Fibroblast of gingiva (primary cell): ENCODE measurements around the gene MYH4.

Source experiments
- DNase-seq: peaks from one replicate; pipeline ENCODE4 v3.0.0-alpha.2; 2011; ENCODE audit warnings: low read depth

Gene MYH4

DNA sequence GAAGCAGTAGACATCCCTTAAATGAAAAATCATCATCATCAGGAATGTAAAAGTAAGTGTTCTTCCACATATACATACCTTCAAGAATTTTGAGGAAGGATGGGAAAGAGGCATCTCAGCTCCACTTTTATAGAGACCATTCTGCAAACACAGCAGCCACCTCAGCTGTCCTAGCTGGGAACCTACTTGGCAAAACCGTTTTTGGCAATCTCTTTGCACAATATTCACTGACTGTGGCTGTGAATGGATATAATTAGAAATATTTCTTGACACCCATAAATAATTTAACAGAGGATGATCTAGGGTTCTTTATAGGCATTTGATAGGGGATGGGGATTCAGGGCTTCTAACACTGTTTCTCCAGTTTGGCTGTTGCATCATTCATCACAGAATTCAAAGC, at the start of gene MYH4:
Gene MYH4, minus strand, starts transcription at position 101 of the 400 bp plus-strand sequence. CDS start 2,814 bp downstream, outside the sequence.
- no peak for DNase-seq

DNA sequence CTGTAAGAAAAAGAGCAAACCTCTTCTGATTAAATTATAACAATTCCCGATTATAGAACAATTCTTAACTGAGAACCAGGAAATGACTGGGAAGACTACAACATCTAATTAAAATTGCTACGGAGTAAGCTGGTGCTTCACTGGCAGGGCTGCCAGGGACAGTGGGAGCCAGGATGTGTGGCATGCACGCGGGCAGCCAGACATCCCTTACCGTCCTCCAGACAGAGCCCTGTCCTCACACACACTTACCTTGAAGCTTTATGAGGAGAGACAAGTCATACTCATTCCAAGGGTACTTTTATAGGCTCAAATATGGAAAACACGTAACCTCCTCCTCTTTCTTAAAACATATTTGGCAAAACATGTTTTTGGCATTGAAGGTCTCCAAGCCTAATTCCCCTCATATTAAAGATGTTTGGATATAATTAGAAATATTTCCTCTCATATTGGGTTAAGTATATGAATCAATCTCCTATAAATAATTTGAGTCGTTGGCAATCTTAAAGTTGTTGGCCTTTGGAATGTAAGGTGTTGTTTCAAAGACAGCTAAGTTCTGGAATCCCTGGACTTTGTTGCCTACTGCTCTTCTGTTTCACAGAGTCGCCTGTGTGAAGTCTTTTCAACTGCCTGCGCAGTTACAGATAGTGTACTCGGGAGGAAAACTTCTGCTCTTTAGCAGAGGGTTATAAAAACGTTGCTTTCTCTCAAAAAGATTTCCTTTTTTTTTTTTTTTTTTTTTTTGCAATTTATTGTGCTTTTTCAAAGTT, 49.1 kb upstream of the MYH4 start, which contains the start of gene MYH1:
Gene MYH1, minus strand, starts transcription at position 272 of the 767 bp plus-strand sequence. CDS start 1,900 bp downstream, outside the sequence.
- DNase-seq = no peak

DNA sequence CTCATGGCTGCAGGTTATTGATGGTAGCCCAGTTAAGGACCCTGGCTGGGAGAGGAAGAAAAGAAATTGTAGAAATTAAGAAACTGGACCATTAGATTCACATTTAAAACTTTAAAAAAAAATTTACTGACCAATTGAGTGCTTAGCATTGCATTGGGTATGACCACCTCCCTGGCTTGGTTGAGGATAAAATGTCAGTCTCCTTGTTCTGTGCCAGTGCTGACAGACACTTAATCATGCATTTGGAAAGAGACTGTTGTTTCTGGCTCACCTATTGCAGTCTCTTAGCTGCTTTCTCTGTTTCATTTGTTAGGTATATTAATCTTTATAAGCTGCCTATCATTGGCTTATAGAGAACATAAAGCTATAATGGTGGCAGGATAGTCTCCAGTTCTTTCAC, 47.3 kb upstream of the MYH4 start:
- DNase-seq = no peak

DNA sequence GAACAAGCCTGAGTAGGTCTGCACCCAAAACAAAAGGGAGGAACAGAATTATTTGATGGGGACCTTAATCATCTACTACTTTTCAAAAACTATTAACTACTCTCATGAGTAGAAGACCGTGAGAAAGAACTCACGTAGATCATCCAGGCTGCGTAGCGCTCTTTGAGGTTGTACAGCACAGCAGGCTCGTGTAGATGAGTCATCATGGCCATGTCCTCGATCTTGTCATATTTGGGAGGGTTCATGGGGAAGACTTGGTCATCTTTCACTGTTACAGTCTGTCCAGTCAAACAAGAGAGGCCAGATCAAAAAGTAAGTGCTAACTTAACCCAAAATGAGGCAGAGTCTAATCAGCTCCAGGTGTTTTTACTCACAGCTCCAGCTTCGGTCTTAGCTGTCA, 46.7 kb upstream of the MYH4 start:
- DNase-seq = no peak

DNA sequence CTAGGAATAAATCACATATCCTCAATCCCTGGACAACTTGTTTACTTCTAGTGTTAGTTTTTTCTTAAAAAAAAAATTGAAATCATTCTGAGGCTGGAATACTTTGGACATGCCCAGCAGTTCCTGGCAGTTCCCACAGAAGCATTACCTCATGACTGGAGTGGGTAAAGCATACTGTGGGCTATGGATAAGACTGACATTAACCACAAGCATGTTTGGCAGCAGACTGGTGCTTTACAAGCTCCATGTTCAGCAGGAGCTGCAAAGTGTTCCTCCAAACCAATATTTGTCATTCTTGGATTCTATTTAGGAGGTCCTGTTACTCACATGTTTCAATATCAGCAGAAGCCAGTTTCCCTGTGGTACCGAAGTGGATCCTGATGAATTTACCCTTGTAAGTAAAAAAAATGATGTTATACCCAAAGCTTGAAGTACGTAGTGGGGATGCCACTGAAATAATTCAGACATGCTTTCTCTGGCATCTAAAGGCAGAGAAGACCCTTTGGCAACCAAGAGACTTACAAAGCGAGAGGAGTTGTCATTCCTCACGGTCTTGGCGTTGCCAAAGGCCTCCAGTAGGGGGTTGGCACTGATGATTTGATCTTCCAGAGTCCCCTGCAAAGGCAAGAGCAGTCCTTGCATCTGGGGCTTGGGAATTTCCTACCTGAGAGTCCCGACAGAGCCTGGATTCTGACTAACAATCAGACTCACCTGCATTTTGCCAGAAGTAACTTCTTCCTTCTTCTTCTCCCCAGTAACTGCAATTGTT, 44.1 kb upstream of the MYH4 start:
- no peak for DNase-seq

DNA sequence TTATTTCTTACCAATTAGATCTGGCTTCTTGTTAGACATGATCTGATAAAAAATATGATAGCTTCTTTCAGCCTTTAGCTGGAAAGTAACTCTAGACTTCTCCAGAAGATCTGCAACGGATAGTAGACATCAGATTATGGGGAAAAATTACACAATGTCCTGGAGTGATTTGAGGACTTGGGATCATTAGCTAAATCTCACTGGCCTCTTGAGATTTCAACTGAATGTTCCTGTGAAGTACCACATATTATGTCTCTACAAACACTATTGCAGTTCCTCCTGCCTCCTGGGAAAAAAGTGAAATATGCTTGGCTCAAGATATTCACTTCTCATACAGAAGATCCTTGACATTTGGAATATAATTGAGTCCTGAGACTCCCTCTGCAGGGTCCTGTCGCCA, 43.5 kb upstream of the MYH4 start:
- DNase-seq = no peak

DNA sequence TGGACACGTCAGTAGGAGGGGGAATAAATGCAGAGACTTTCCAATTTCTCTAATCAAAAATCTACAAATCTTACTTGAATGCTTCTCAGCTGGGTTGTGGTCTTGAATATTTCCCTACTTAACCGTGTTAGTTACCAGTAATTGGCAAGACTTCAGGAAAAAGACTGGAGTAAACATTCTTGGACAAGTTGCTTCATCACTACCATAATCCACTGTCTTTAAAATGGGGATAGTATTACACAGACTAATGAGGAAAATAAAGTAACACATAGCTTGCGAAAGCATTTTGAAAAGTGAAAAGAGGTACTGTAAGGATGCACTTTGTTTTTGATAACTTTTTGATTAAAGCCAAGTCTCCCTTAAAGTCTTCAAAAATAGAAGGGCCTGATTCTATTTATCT, 30.6 kb upstream of the MYH4 start:
- DNase-seq = no peak

DNA sequence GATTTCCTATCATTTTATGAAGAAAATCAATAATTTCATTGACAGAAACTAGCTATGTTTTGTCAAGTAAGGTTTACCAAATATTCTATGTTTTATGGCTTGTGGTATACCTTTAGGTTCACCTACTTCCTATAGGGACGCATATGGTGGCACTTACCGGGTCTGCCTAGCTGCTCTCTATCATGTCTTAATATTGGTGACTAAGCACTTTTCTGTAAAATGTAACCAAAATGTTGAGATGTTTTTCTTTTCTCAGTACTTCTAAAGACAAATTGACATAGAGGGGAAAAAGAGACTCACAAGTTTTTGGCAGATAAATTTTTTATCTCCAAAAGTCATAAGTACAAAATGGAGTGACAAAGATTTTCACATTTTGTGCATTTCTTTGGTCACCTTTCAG, 22.6 kb upstream of the MYH4 start:
- no peak for DNase-seq

DNA sequence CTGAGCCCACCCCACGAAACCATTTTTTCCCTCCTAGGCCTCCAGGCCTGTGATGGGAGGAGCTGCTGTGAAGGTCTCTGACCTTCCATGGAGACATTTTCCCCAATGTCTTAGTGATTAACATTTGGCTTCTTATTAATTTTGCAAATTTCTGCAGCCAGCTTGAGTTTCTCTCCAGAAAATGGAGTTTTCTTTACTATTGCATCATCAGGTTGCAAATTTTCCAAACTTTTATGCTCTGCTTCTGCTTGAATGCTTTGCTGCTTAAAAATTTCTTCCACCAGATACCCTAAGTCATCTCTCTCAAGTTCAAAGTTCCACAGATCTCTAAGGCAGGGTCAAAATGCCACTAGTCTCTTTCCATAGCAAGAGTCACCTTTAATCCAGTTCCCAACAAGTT, 12.9 kb upstream of the MYH4 start:
- no peak for DNase-seq

DNA sequence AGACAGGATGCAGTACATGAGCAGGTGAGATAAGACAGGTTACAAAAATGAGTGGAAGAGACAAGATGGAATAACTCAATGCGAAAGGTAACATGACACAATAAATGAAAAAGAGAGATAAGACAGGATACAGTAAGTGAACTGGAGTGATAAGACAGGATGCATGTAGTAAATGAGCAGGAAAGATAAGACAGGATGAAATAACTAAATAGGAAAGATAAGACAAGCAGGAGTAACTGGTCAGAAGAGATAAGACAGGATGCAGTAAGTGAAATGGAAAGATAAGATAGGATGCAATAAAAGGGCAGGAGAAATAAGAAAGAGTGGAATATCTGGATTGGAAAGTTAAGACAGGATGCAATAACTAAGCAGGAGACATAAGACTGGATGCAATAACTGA, 8.3 kb upstream of the MYH4 start:
- no peak for DNase-seq

DNA sequence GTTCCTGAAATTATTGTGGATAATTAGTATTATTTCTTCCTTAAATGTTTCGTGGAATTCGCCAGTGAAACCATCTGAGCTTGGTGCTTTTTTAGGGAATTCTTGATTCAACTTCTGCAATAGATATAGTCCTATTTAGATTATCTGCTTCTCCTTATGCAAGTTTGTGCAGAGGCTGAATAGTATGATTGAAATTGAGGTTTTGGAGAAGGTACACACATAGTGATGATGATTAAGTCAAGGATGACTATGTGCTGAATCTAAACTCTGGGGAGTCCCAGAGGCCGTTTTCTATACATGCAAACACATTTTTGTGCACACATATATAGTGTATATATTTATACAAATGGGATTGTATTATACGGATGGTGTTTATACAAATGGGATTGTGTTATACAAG, 5.2 kb upstream of the MYH4 start:
- no peak for DNase-seq

DNA sequence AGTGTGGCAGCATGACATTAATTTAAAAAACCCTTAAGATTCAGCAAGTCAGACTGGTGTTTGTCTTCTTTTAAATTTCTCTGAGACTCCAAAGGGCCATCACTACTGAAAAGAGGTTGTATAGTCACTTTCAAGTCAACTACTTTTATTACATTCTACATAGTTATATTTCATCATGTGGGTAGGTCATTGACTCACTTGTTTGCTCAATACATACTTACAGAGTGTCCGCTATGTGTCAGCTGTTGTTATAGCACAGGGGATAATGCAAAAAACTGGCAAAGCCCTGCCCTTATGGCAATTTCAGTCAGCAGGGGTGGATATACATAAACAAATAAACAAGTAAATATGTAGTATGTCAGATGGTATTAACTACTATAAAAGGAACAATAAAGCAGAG, 2.5 kb upstream of the MYH4 start:
- DNase-seq = no peak

DNA sequence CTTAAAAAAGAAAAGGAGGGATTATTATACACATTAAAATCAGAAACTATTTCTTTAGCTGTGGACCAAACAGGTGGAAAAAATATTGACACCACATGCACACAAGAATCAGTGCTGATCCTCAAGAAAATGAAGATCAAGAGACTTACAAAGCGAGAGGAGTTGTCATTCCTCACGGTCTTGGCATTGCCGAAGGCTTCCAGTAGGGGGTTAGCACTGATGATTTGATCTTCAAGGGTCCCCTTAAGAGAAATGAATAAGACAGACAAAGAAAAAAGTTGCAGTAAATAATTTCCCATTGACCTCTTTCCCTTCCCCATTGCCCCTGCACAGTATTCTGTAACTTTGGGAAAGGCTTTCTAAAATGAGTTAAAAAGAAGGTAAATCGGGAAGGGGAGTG, 6.0 kb downstream of the MYH4 start:
- DNase-seq = no peak

DNA sequence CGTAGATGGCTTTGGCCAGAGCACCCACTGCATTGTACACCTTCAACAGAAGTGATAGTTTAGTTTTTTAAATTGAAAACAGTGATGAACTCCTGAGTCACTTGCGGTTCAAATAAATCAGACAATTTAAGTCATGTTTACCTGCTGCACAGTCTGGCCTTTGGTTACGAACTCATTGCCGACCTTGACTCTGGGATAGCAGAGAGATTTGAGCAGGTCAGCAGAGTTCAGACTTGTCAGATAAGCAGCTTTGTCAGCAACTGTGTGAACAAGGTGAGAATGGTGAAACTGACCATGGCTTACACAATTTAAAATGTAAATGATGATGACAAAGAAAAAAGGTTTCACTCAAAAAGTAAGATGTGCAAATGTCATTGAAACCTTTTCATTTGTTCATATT, 9.3 kb downstream of the MYH4 start:
- no peak for DNase-seq

DNA sequence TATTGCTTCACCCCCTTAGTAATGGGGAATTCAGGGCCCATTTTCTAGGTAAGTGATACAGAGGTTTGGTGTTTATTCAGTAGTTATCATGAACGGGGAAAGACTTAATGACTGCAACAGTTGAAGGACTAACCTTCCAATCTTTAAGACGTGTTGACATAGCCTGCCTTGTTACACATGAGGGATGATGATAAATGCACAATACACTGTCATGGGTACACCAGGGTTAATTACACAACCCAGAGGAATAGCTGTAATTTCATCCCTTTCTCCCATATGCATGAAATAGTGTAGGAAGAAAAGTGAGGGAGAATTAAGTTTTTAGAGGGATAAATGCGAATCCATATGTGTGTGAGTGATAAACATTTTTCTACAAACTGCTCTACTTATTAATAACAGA, 10.7 kb downstream of the MYH4 start:
- DNase-seq = no peak

DNA sequence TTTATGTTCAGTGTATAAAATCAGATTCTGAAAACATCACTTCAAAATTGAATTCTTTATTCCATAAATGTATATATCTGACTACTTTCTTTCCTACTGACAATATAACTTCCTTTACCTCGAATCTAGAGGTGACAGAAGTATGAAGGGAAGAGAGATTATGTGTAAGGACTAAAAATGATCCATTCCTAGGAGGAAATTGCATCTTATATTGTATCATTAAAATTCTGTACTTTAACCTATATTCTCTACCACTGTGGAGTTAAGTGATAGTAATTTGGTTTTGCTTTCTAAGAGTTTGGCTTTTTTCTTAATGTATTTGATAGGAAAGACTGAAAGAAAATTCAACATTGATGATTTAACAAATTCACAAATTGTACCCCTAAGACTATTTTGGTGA, 11.4 kb downstream of the MYH4 start:
- DNase-seq = no peak

DNA sequence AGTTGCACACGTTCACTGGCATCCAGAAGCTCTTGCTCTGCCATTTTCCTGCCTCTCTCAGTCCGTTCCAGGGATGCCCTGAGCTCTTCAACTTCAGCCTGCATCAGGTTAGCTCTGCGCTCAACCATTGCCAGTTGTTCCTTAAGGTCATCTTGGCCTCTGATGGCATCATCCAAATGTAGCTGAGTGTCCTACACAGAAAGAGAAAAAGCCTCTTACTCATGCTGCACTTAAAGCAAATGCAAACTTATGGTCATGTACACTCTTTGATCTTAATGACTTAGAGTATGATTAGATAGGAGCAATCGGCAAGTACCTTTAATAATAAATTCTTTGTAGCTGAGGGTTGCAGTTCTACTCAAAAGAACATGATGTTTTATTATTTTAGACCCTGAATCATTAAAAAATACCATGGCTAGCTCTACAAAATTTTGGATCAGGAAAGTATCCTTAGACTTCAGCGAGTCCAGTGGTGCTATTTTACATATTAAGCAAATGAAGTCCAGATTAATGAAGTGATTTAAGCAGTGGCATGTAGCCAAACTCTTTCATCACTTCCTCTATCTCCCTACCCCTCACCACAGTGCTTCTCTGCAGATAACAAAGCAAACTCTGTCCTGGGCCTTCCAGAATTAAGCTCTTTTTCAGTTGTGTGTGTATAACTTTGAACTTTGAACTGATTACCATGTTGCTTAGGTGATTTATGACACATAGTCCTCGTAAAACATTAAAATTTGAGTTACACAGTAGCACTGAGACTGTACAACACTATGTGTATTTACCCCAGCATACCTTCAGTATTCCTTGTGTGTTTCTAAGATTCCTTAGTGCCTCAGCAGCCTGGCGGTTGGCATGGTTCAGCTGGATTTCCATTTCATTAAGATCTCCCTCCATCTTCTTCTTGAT, 22.1 kb downstream of the MYH4 start:
- no peak for DNase-seq

DNA sequence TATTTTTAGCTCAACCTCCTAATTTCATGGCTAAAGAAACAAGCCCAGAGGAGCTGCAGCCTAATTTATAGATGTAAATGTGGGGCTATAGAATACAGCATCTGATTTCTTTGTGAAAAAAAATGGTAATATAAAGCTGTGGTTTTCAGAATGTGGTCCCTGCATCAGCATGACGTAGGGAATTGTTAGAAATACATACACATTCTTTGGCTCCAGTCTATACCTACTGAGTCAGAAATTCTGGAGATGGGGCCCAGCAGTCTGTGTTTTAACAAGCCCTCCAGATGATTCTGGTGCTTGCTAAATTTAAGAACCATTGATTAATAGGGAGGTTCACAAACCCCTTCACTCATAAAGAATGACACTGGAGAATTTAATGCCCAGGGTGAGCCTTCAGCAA, 29.5 kb downstream of the MYH4 start:
- DNase-seq = no peak

DNA sequence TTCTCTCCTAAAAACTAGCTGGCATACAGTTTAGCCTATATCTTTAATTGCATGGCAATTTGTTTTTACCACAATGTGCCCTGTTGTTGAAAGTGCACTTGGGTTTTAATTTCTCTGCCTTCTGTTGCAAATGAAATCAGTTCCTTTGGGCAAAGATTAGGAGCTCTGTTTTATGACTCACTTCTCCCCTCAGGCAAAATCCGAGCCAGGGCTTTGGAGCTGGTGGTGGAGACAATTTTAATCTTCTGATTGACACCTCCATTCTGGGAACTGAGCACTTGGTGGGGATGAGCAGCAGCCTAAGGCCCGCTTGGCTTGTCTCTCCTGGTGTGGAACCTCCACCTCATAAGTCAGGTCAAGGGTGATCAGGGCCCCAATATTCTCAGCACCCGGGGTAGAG, 34.3 kb downstream of the MYH4 start:
- DNase-seq = no peak

DNA sequence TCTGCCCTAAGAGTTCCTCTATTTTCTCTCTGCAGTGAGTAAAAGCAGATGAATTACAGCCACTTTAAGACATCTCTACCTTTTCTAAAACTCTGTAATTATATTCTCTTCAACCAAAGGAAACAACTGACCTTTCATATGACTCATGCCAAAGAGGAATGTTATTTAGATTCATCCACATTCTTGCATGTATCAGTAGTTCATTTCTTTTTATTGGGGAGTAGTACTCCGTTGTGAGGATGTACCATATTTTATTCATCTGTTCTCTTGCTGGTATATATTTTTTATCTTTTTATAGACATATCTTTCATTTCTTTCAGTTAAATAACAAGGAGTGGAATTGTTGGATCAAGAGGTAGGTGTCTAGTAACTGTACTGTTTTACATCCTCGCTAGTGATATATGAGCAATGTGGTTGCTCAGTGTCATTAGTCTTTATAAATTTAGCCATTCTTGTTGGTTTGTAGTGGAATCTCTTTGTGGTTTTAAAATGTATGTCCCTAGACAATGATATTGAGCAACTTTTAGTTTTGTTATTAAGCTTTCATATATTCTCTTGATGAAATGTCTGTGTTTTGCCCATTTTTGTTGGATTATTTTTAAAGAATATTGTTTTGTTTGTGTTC, 39.8 kb downstream of the MYH4 start:
- no peak for DNase-seq

DNA sequence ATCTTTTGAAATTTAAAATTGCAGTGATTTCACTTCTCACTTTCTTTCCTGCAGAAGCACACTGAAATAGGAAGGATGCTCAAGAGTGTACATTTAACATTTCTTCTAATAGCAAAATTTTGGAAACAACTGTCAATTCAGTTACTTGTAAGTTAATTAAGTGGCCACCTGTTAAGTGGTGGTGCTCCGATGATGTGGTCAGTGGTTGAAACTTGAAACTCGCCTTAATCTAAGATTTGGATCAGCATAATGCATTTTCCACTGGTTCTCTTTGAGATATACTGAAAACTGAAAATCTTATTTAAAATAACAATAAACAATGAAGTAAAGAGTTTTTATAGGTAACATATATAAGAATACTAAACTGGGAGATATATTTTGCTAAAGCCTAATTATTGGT, 40.6 kb downstream of the MYH4 start:
- no peak for DNase-seq

DNA sequence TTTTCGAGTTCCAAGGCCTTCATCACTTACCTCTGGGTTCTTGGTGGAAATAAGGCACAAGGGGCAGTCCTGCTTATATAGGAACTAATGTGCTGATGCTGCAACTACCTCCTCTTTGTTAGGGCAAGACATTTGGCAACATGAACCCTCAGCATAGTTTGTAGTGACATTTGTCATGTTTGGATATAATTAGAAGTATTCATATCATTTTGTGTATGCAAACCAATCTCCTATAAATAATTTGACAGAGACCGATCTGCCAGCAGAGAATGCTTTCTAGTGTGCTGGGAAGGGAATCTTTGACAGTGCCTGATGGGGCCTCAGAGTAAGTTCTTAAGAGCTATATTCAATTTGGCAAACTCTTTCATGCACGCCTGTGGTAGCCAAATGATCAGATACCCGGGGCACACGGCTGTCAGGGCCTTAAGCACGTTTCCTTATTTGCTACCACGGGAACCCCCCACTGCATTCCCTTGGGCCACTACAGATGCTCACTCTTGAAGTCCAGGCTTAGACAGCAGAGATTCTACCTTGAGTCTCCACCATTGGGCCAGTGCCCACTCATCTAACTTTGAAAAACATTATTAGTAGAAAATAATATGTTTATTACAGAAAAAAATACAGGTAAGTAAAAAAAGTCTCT, 47.3 kb downstream of the MYH4 start, which contains the start of gene MYH8:
Gene MYH8, minus strand, starts transcription at position 51 of the 643 bp plus-strand sequence. CDS start 1,723 bp downstream, outside the sequence.
- no peak for DNase-seq
